DND-41 (cell line): ENCODE measurements around the gene LIN9.

Experiments used
- ATAC-seq: fragments of 200-7000 bp; cut with Tn5 transposase; 3 replicates; pipeline ENCODE4 v1.9.1; 2021; ENCODE audit warnings: low read depth; ENCODE audit not compliant: insufficient read depth
- DNase-seq: peaks from one replicate; pipeline ENCODE4 v3.0.0-alpha.2; 2020
- H2AFZ ChIP-seq: 2 replicates; pipeline ENCODE4 v1.6.0; 2012; ENCODE audit warnings: low read depth, low read length
- H3K27ac ChIP-seq: 2 replicates; pipeline ENCODE4 v1.5.1; 2012; ENCODE audit warnings: low read length, inconsistent platforms
- H3K27me3 ChIP-seq: fragments of 200-600 bp; sonication (generic); 2 replicates; pipeline ENCODE4 v1.6.0; 2012; ENCODE audit warnings: low read length, mild to moderate bottlenecking, inconsistent platforms; ENCODE audit not compliant: insufficient read depth, poor library complexity
- H3K36me3 ChIP-seq: 2 replicates; pipeline ENCODE4 v1.5.1; 2012; ENCODE audit warnings: low read length, inconsistent platforms; ENCODE audit not compliant: insufficient read depth
- H3K4me1 ChIP-seq: 2 replicates; pipeline ENCODE4 v1.5.1; 2012; ENCODE audit warnings: mild to moderate bottlenecking, low read length; ENCODE audit not compliant: insufficient read depth
- H3K4me2 ChIP-seq: 2 replicates; pipeline ENCODE4 v1.6.0; 2012; ENCODE audit warnings: mild to moderate bottlenecking, moderate library complexity, low read length, inconsistent platforms; ENCODE audit not compliant: insufficient read depth
- H3K4me3 ChIP-seq, 2 experiments: fragments of 200-600 bp in 1 of 2; shearing (Covaris generic) in 1 of 2; 2 replicates each; pipeline ENCODE4 v1.5.1; 2012 to 2016; ENCODE audit warnings: inconsistent platforms in 2 of 2, low read length in 2 of 2, mild to moderate bottlenecking in 2 of 2, low read depth in 1 of 2, moderate library complexity in 1 of 2
- H3K79me2 ChIP-seq: 2 replicates; pipeline ENCODE4 v1.6.0; 2012; ENCODE audit warnings: low read length, inconsistent platforms; ENCODE audit not compliant: insufficient read depth
- H3K9ac ChIP-seq: 2 replicates; pipeline ENCODE4 v1.6.0; 2012; ENCODE audit warnings: low read depth, mild to moderate bottlenecking, inconsistent platforms, low read length, moderate library complexity
- H3K9me3 ChIP-seq: 2 replicates; pipeline ENCODE4 v1.5.1; 2012; ENCODE audit warnings: low read length, moderate library complexity, mild to moderate bottlenecking, inconsistent platforms; ENCODE audit not compliant: insufficient read depth, severe bottlenecking
- H4K20me1 ChIP-seq: 2 replicates; pipeline ENCODE4 v1.6.0; 2012; ENCODE audit warnings: low read length; ENCODE audit not compliant: insufficient read depth
- EZH2 ChIP-seq: IDR thresholded peaks from 3 replicates; pipeline ENCODE4 v1.6.1; 2012; ENCODE audit warnings: borderline replicate concordance, low read depth, mild to moderate bottlenecking, moderate library complexity, low read length, inconsistent platforms; ENCODE audit not compliant: severe bottlenecking
- TF ChIP-seq, protein P1 (sequence below): IDR thresholded peaks from 2 replicates; pipeline ENCODE4 v1.5.1; 2012; ENCODE audit warnings: borderline replicate concordance, low read length, moderate library complexity, mild to moderate bottlenecking; ENCODE audit not compliant: poor library complexity, severe bottlenecking; ENCODE audit errors: extremely low read depth

LIN9 gene

DNA sequence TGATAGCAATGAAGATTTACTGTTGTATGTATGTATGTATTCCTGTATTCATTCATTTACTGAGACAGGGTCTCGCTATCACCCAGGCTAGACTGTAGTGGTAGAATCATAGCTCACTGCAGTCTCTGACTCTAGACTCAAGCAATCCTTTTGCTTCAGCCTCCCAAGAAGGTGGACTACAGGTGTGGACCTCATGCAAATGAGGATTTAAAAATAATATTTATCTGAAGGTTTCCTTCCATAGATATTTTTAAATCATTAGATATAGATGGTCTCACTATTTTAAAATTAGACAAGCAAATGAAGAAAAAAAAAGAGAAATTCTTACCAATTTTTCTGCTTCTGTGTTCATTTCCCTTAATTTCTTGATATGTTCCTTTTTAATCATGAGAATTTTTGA lies 58.5 kb downstream of the LIN9 start:
- Histone ChIP-seq H3K79me2 (no peaks in the 10 kb centered on the region), H3K9ac (no peak overlapping the region)

DNA sequence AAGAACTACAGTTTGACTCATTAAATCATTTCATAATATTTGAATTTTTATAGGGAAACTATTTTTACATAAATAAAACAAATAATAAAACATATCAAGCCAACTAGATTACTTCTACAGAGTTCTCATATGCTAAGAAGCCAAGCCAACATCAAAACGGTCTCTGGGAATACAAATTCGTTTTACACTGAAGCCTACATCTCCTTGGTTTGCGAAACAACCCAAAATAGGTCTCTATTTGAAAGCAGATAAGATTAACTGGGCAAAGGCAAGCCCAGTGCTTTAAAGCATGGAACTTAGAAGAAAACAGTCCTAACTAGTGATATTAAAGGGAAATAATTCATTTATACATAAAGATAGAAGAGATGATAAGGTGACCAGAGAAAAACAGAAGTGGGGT lies 60.2 kb downstream of the LIN9 start:
- DNase-seq: no peak
- Histone ChIP-seq H3K9me3 (no peaks in the 10 kb centered on the region), H3K4me2 (no peak overlapping the region), H3K4me1 (no peaks in the 10 kb centered on the region), H4K20me1 (no peaks in the 10 kb centered on the region), H3K36me3 (peaks cover 42% of the 10 kb centered on the region), H3K27ac (no peak overlapping the region), H3K9ac (no peak overlapping the region), H3K4me3 (no peak overlapping the region), H2AFZ (no peak overlapping the region), H3K79me2 (no peaks in the 10 kb centered on the region), H3K27me3 (no peaks in the 10 kb centered on the region)
- ATAC-seq: no peak
- TF ChIP-seq, protein P1, sequence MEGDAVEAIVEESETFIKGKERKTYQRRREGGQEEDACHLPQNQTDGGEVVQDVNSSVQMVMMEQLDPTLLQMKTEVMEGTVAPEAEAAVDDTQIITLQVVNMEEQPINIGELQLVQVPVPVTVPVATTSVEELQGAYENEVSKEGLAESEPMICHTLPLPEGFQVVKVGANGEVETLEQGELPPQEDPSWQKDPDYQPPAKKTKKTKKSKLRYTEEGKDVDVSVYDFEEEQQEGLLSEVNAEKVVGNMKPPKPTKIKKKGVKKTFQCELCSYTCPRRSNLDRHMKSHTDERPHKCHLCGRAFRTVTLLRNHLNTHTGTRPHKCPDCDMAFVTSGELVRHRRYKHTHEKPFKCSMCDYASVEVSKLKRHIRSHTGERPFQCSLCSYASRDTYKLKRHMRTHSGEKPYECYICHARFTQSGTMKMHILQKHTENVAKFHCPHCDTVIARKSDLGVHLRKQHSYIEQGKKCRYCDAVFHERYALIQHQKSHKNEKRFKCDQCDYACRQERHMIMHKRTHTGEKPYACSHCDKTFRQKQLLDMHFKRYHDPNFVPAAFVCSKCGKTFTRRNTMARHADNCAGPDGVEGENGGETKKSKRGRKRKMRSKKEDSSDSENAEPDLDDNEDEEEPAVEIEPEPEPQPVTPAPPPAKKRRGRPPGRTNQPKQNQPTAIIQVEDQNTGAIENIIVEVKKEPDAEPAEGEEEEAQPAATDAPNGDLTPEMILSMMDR: no peak
- TF ChIP-seq EZH2: no peak

More for the DNA sequence above, 58.5 kb downstream of the LIN9 start:
- no peak overlapping the region for H3K27ac ChIP-seq
- DNase-seq: no peak
- H2AFZ ChIP-seq: no peak overlapping the region
- ATAC-seq: no peak
- no peaks in the 10 kb centered on the region for H3K9me3 ChIP-seq
- no peak for TF ChIP-seq EZH2
- TF ChIP-seq, protein P1: no peak
- H3K36me3 ChIP-seq: peaks cover 44% of the 10 kb centered on the region
- no peaks in the 10 kb centered on the region for H3K27me3 ChIP-seq
- H3K4me3 ChIP-seq: no peak overlapping the region
- H3K4me2 ChIP-seq: no peak overlapping the region
- H4K20me1 ChIP-seq: no peaks in the 10 kb centered on the region
- no peaks in the 10 kb centered on the region for H3K4me1 ChIP-seq

DNA sequence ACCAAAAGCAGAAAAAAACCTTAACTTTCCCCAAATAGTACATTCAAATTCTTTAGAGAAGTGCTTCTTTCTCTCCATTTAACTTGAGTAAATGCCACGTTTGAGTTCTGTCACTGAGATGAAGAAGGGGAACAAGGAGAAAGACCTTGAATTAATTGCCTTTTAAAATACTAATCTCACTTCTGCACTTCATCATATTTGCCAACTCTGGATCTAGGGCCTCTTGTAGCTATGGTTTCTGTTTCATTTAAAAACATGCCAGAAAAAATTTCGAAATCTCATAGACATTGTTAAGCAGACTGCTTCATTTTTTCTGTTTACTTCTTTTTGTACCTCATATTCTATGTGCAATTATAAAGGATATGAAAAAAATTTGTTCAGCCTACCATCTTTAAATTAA lies 60.9 kb downstream of the LIN9 start:
- no peaks in the 10 kb centered on the region for H4K20me1 ChIP-seq
- H3K27ac ChIP-seq: no peak overlapping the region
- H3K4me3 ChIP-seq: no peak overlapping the region
- H3K36me3 ChIP-seq: peaks cover 35% of the 10 kb centered on the region
- no peaks in the 10 kb centered on the region for H3K27me3 ChIP-seq
- no peaks in the 10 kb centered on the region for H3K4me1 ChIP-seq
- H3K9ac ChIP-seq: no peak overlapping the region
- no peak overlapping the region for H2AFZ ChIP-seq
- H3K79me2 ChIP-seq: no peaks in the 10 kb centered on the region
- no peak for TF ChIP-seq EZH2
- TF ChIP-seq, protein P1: no peak
- no peak for ATAC-seq
- H3K4me2 ChIP-seq: no peak overlapping the region
- DNase-seq: no peak
- H3K9me3 ChIP-seq: no peaks in the 10 kb centered on the region

DNA sequence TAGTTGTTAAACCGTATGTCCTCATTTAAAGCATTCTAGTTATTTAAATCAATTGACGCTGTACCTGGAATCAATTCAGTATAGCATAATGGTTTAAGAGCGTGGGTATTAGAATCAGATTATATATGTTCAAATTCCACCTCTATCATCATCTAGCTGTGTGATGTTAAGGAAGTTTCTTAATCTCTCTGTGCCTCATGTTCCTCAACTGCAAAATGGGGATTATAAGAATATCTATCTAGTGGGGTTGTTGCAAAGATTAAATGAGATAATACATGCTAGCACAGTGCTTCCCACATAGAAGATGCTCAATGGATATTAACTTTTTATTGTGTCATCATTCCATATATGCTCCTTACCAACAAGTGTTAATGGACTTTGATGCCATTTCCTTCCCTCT lies 69.5 kb downstream of the LIN9 start:
- H3K4me3 ChIP-seq: no peak overlapping the region
- H3K36me3 ChIP-seq: peaks cover 52% of the 10 kb centered on the region
- no peaks in the 10 kb centered on the region for H3K9me3 ChIP-seq
- no peak overlapping the region for H3K9ac ChIP-seq
- no peak overlapping the region for H2AFZ ChIP-seq
- no peaks in the 10 kb centered on the region for H3K79me2 ChIP-seq
- DNase-seq (no peak), ATAC-seq (no peak)
- no peaks in the 10 kb centered on the region for H4K20me1 ChIP-seq
- H3K27me3 ChIP-seq: no peaks in the 10 kb centered on the region
- no peak for TF ChIP-seq EZH2
- TF ChIP-seq, protein P1: no peak
- no peaks in the 10 kb centered on the region for H3K4me1 ChIP-seq
- H3K27ac ChIP-seq: no peak overlapping the region
- no peak overlapping the region for H3K4me2 ChIP-seq
